ENCODE results near the gene ZNF354C.

DNA sequence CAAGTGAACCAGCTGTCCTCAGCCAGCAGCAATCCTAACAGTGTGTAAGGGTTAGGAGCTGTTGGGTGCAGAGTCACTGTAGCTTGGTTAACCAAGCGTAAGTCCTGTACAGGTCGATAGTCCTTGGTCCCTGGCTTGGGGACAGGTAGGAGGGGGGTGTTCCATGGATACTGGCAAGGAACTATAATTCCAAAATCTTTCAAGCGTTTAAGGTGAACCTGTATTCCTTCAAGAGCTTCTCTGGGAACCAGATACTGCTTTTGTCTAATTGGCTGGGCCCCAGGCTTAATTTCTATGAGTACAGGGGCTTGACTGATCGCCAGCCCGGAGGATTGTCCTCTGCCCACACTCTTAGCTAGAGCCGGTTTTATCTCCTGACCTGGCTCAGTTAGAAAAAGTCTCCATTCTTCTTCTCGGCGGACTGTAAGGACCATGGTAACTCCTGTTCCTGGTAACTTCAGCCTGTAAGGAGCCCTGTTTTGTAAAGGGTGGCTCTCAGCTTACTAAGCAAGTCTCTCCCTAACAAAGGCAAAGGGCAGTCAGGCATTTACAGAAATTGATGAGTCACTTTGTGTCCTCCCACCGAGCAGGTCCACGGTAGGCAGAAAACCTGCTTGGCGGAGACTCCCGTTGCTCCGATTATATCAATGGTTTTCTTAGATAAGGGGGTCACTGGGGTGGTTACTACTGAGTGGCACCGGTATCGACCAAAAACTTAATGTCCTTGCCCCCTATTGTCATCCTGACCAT lies 6.0 kb upstream of the ZNF354C start:
- no peak for TF ChIP-seq ZFP3 (CRISPR knock-in tag; IDR thresholded peaks at IDR 0.05)
- TF ChIP-seq RARB (CRISPR knock-in tag; IDR thresholded peaks at IDR 0.05), result no peak
- no peak for TF ChIP-seq ZNF8 (CRISPR knock-in tag; IDR thresholded peaks at IDR 0.05)
